HG03432 (cell line): ENCODE measurements around the gene NEK6.

Source experiments
- ATAC-seq: cut with Tn5 transposase; IDR thresholded peaks from one replicate; pipeline ENCODE4 v1.9.1; 2021; ENCODE audit warnings: mild to moderate bottlenecking, moderate library complexity; ENCODE audit not compliant: unreplicated experiment

Gene NEK6

GRCh38 chr9:124295159-124295794 lies 37.5 kb downstream of the NEK6 start:
- ATAC-seq = no peak

GRCh38 chr9:124296094-124296493 lies 38.3 kb downstream of the NEK6 start:
- no peak for ATAC-seq

GRCh38 chr9:124296796-124297550 lies 39.2 kb downstream of the NEK6 start:
- no peak for ATAC-seq

- no peak for ATAC-seq
Measured at GRCh38 chr9:124297551-124297901, 39.8 kb downstream of the NEK6 start.

- ATAC-seq = no peak
Measured at GRCh38 chr9:124297915-124298645, 40.3 kb downstream of the NEK6 start.

GRCh38 chr9:124298646-124299235 lies 41.0 kb downstream of the NEK6 start:
- no peak for ATAC-seq

- ATAC-seq = no peak
Measured at GRCh38 chr9:124299515-124300090, 41.9 kb downstream of the NEK6 start.

GRCh38 chr9:124300312-124300711 lies 42.6 kb downstream of the NEK6 start:
- ATAC-seq = no peak

GRCh38 chr9:124302921-124303320 lies 45.2 kb downstream of the NEK6 start:
- ATAC-seq = no peak

- ATAC-seq = no peak
Measured at GRCh38 chr9:124303762-124304161, 46.0 kb downstream of the NEK6 start.

- no peak for ATAC-seq
Measured at GRCh38 chr9:124304285-124304684, 46.5 kb downstream of the NEK6 start.

- no peak for ATAC-seq
Measured at GRCh38 chr9:124306098-124306735, 48.5 kb downstream of the NEK6 start.

GRCh38 chr9:124307379-124308030 lies 49.8 kb downstream of the NEK6 start:
- ATAC-seq = no peak

- no peak for ATAC-seq
Measured at GRCh38 chr9:124308606-124309491, 51.1 kb downstream of the NEK6 start.

GRCh38 chr9:124309667-124310084 lies 51.9 kb downstream of the NEK6 start:
- no peak for ATAC-seq

GRCh38 chr9:124311283-124311682 lies 53.5 kb downstream of the NEK6 start:
- no peak for ATAC-seq

GRCh38 chr9:124312290-124313265 lies 54.8 kb downstream of the NEK6 start:
- no peak for ATAC-seq

GRCh38 chr9:124313940-124314339 lies 56.2 kb downstream of the NEK6 start:
- ATAC-seq = no peak
